Caco-2 (cell line): ENCODE results near the gene EML4. TPM values are rescaled to one million over a fixed set of nuclear protein-coding genes. Genes with fewer than 3 reads are reported as not detected.

ENCODE experiments used
- BruUV-seq: library from RNA; stranded (reverse); fragments of 400-500 nt; replicated peaks from 2 replicates; lab custom pipeline; 2021; lab: Mats Ljungman, UMichigan
- CTCF ChIA-PET: fragments of 300-600 bp; sonication (Branson Sonifier 250); formaldehyde crosslinking; loops from one replicate; lab custom pipeline; 2022; ENCODE audit warnings: antibody characterized with exemption; lab: Charles Lee
- POLR2A ChIA-PET: fragments of 300-600 bp; sonication (Branson Sonifier 250); formaldehyde crosslinking; loops from one replicate; lab custom pipeline; 2022; ENCODE audit warnings: antibody characterized with exemption; lab: Charles Lee
- DNase-seq, 2 experiments: peaks; one replicate each; pipeline versions ENCODE4 v3.0.0 to v3.0.0-alpha.2; 2020 to 2022
- H3K27me3 ChIP-seq: replicated peaks from 2 replicates; pipeline ENCODE4 v1.6.0; 2011; ENCODE audit warnings: low read length; ENCODE audit not compliant: control insufficient read depth, insufficient read depth
- H3K36me3 ChIP-seq: 2 replicates; pipeline ENCODE4 v1.5.1; 2011; ENCODE audit warnings: low read length; ENCODE audit not compliant: control insufficient read depth, insufficient read depth
- H3K4me1 ChIP-seq: fragments of 250-450 bp; sonication (Bioruptor Pico); 2 replicates; pipeline ENCODE4 v1.5.1; 2020; ENCODE audit warnings: mild to moderate bottlenecking
- H3K4me3 ChIP-seq: 2 replicates; pipeline ENCODE4 v1.5.1; 2011; ENCODE audit warnings: low read depth, mild to moderate bottlenecking, control low read depth, low read length
- H3K9me3 ChIP-seq: fragments of 250-450 bp; sonication (Bioruptor Pico); 2 replicates; pipeline ENCODE4 v1.5.1; 2020; ENCODE audit warnings: mild to moderate bottlenecking, moderate library complexity
- H3K27ac Mint-ChIP-seq: one replicate; pipeline ENCODE4 v1.8.0; 2022; ENCODE audit warnings: mixed read lengths; ENCODE audit not compliant: unreplicated experiment
- H3K27me3 Mint-ChIP-seq: one replicate; pipeline ENCODE4 v1.8.0; 2022; ENCODE audit warnings: mixed read lengths; ENCODE audit not compliant: insufficient read depth, unreplicated experiment
- H3K36me3 Mint-ChIP-seq: one replicate; pipeline ENCODE4 v1.8.0; 2022; ENCODE audit warnings: mild to moderate bottlenecking, mixed read lengths; ENCODE audit not compliant: insufficient read depth, unreplicated experiment
- H3K4me1 Mint-ChIP-seq: one replicate; pipeline ENCODE4 v1.8.0; 2022; ENCODE audit warnings: low read depth, mixed read lengths; ENCODE audit not compliant: unreplicated experiment
- H3K4me3 Mint-ChIP-seq: one replicate; pipeline ENCODE4 v1.8.0; 2022; ENCODE audit warnings: mild to moderate bottlenecking, moderate library complexity, mixed read lengths; ENCODE audit not compliant: unreplicated experiment
- H3K9me3 Mint-ChIP-seq: one replicate; pipeline ENCODE4 v1.8.0; 2022; ENCODE audit warnings: mixed read lengths; ENCODE audit not compliant: unreplicated experiment
- intact Hi-C: fragments of 100-400 bp; cut with micrococcal nuclease; formaldehyde crosslinking; loops from one replicate; pipeline ENCODE4 v1.10.0; 2022; ENCODE audit not compliant: unreplicated experiment
- total RNA-seq: library from RNA; stranded (reverse); gene quantifications from 2 replicates; pipeline ENCODE4 v1.2.3, GENCODE V29; 2022
- TF ChIP-seq, protein P1 (sequence below), 2 experiments: fragments of 200-600 bp in 1 of 2; IDR thresholded peaks; 1 replicate in 1 of 2; 2 replicates in 1 of 2; pipeline versions ENCODE4 v1.5.1 to v1.8.0; 2011 to 2022; ENCODE audit warnings: antibody characterized with exemption in 1 of 2, control low read depth in 1 of 2, inconsistent platforms in 1 of 2, low read depth in 1 of 2, low read length in 1 of 2, mild to moderate bottlenecking in 1 of 2, moderate library complexity in 1 of 2; ENCODE audit not compliant: insufficient read depth in 1 of 2, severe bottlenecking in 1 of 2, unreplicated experiment in 1 of 2

EML4 gene
- total RNA-seq, 1 experiment from 2014 or later: 125 TPM

DNA sequence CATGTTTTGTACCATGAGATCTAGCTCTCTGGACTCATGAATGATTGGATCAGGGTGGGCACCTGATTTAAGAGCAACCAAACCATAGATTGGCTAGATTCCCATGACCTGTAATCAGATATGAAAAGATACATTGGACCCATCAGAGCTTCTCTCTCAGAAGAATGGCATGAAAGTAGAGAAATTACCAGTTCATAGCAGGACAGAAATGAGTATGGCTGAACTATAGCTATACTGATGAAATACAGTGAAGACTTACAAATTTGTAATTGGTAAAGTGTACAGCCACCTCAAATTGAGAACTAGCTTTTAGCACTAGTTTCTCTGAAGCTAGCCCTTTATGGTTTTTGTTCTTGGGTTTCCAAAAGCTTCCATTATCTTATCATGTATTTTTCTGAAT, 19.0 kb upstream of the EML4 start:
- H3K9me3 Mint-ChIP-seq: no peaks in the 10 kb centered on the region
- ChIA-PET CTCF (no interaction called here), POLR2A (interaction anchor here (0.5 kb wide), 1 partner anchor 110 kb away, joined by 3 read pairs; no protein-coding TSS in a partner anchor)

DNA sequence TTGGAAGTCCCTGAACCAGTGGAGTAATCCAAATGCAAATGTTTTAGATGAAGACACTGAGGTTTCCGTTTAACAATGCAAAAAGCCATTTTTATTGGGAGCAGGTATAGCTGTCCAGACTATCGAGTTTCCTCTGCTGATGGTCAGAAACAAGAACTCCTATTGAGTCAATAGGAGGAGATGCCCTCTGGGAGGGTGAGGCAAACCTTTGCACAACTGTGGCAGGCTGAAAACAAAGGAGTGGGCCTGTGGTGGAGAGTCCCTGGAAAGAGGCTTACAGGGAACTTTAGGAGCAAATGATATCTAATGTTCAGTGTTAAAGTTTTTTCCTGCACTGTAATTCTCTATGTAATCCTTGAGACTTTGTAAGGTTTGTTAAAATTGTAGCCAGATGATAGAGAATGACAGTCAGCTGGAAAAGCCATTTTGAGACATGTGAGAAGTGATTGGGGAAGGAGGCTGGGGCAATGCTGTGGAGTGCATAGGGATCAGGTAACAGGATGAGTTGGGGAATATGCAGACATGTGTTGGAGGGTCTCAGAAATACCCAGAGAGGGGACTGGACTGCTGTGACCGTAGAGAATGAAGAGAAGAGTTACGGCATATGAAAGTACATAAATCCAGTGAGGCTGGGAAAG, 15.1 kb upstream of the EML4 start:
- ChIA-PET CTCF (no interaction called here), POLR2A (no interaction called here)
- TF ChIP-seq, protein P1, sequence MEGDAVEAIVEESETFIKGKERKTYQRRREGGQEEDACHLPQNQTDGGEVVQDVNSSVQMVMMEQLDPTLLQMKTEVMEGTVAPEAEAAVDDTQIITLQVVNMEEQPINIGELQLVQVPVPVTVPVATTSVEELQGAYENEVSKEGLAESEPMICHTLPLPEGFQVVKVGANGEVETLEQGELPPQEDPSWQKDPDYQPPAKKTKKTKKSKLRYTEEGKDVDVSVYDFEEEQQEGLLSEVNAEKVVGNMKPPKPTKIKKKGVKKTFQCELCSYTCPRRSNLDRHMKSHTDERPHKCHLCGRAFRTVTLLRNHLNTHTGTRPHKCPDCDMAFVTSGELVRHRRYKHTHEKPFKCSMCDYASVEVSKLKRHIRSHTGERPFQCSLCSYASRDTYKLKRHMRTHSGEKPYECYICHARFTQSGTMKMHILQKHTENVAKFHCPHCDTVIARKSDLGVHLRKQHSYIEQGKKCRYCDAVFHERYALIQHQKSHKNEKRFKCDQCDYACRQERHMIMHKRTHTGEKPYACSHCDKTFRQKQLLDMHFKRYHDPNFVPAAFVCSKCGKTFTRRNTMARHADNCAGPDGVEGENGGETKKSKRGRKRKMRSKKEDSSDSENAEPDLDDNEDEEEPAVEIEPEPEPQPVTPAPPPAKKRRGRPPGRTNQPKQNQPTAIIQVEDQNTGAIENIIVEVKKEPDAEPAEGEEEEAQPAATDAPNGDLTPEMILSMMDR (IDR thresholded peaks at IDR 0.05; ENCODE audit: insufficient read depth in 1 of 2, low read depth in 1 of 2, low read length in 1 of 2, severe bottlenecking in 1 of 2, unreplicated experiment in 1 of 2): no peak
- H3K4me1 ChIP-seq: 0 out of 2 replicates have a peak, but pooled peaks cover 4% of the 10 kb centered on the region
- H3K36me3 Mint-ChIP-seq: peaks cover 6% of the 10 kb centered on the region
- H3K9me3 ChIP-seq: no peaks in the 10 kb centered on the region; the same call in 1 of the 2 replicates
- H3K9me3 Mint-ChIP-seq: no peaks in the 10 kb centered on the region
- H3K27ac Mint-ChIP-seq: no peak overlapping the region
- no peaks in the 10 kb centered on the region for H3K27me3 Mint-ChIP-seq
- BruUV-seq: no TSS peak
- H3K27me3 ChIP-seq: no peaks in the 10 kb centered on the region; the same call in 1 of the 2 replicates
- no peak overlapping the region for H3K4me3 ChIP-seq
- no peaks in the 10 kb centered on the region for H3K4me1 Mint-ChIP-seq
- DNase-seq: no peak
- no peak overlapping the region for H3K4me3 Mint-ChIP-seq
- intact Hi-C loops: no loop called here
- H3K36me3 ChIP-seq: no peaks in the 10 kb centered on the region

More for the DNA sequence above, 19.0 kb upstream of the EML4 start:
- Histone ChIP-seq H3K9me3 (no peaks in the 10 kb centered on the region; the same call in 1 of the 2 replicates), H3K27me3 (no peaks in the 10 kb centered on the region; the same call in 1 of the 2 replicates), H3K36me3 (no peaks in the 10 kb centered on the region), H3K4me3 (no peak overlapping the region), H3K4me1 (peaks cover 11% of the 10 kb centered on the region; the same call in 1 of the 2 replicates)
- TF ChIP-seq, protein P1 (IDR thresholded peaks at IDR 0.05; ENCODE audit: insufficient read depth in 1 of 2, low read depth in 1 of 2, low read length in 1 of 2, severe bottlenecking in 1 of 2, unreplicated experiment in 1 of 2): no peak
- BruUV-seq: no TSS peak
- no peak for DNase-seq
- Mint-ChIP-seq H3K4me1 (peaks cover 5% of the 10 kb centered on the region), H3K27ac (no peak overlapping the region), H3K27me3 (no peaks in the 10 kb centered on the region), H3K4me3 (no peak overlapping the region), H3K36me3 (peaks cover 6% of the 10 kb centered on the region)
- intact Hi-C loops: no loop called here

DNA sequence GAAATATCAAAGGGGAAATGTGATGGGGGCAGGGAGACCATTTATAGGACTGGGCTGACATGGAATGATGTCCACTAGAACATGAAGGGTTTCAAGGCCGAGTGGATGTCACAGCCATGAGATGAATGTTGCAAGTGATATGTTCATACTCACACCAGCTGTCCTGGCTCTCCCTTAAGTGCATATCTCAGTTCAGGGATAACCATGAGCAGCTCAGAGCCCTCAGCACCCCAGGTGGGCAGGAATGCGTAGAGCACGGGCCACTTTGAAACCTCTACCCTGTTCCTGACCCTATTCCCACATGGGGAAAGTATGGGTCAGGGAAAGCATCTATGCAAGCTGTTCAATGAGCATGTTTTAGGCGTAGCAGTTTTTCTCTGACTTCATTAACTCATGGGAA, 12.4 kb upstream of the EML4 start:
- H3K27me3 Mint-ChIP-seq: no peaks in the 10 kb centered on the region
- H3K27ac Mint-ChIP-seq: no peak overlapping the region
- no TSS peak for BruUV-seq
- no peaks in the 10 kb centered on the region; the same call in 1 of the 2 replicates for H3K27me3 ChIP-seq
- CTCF ChIA-PET: no interaction called here
- H3K4me3 Mint-ChIP-seq: no peak overlapping the region
- no peaks in the 10 kb centered on the region; the same call in 1 of the 2 replicates for H3K9me3 ChIP-seq
- H3K4me3 ChIP-seq: no peak overlapping the region
- intact Hi-C loops: no loop called here
- no peaks in the 10 kb centered on the region for H3K4me1 Mint-ChIP-seq
- peaks cover 6% of the 10 kb centered on the region for H3K36me3 Mint-ChIP-seq
- DNase-seq: no peak
- POLR2A ChIA-PET: no interaction called here
- no peaks in the 10 kb centered on the region for H3K9me3 Mint-ChIP-seq
- no peaks in the 10 kb centered on the region for H3K36me3 ChIP-seq
- TF ChIP-seq, protein P1 (IDR thresholded peaks at IDR 0.05; ENCODE audit: insufficient read depth in 1 of 2, low read depth in 1 of 2, low read length in 1 of 2, severe bottlenecking in 1 of 2, unreplicated experiment in 1 of 2): no peak
- H3K4me1 ChIP-seq: no peaks in the 10 kb centered on the region
